ENCODE measurements around the gene CD99L2.

CD99L2 gene

DNA sequence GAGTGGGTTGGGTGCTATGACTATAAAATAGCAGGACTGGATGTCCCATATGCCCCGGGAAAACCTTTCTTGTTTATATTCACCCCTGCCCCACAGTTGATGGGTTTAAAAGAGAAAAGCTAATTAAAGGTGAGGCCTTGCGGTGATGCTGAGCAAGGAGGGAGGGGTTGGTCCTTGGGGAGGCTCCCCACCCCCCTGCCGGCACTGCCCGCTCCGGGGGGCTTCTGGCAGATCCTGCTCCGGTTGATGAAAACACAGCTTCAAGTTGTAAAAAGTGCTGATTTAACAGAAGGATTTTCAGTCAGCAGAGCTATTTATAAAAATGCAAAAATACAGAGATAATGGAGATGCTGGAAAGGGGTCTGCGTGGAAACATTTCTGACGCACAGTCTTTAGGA is 136.7 kb downstream of the CD99L2 start:
- no peak for DNase-seq

- DNase-seq: no peak
These were observed 137.2 kb downstream of the CD99L2 start for GRCh38 chrX:150761176-150761818.

GRCh38 chrX:150759568-150760416 is 138.7 kb downstream of the CD99L2 start:
- DNase-seq: no peak

DNA sequence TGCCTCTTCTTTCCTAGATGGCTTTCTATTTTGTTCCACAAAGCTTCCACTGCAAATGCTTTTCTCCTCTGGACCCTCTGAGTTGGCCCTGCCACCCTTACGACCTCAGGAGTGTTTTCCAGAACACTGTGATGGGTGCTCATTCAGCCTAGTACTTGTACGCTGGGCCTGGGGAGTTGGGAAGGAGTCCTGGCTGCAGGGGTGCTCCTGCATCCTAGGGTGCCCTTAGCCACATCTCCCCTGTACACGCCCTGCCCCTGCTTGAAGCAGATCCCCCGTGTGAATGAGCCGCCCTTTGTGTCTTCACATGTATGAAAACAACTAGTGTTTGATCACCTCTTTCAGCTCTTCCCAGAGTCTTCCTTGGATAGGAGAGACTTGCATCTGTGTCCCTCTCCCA is 141.1 kb downstream of the CD99L2 start:
- no peak for DNase-seq

DNA sequence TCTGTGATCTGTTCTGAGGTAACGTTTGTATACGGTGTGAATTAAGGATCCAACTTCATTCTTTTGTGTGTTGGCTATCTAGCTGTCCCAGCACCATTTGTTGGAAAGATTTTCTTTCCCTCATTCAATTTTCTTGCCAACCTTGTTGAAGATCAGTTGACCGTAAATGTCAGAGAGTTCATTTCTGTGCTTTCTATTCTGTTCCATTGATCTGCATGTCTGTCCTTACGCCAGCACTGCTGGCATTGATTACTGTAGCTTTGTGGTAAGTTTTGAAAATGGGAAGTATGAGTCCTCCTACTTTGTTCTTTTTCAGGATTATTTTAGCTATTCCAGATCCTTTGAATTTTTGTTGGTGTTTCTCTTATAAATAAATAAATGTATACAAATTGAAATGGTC is 144.5 kb downstream of the CD99L2 start:
- no peak for DNase-seq

DNA sequence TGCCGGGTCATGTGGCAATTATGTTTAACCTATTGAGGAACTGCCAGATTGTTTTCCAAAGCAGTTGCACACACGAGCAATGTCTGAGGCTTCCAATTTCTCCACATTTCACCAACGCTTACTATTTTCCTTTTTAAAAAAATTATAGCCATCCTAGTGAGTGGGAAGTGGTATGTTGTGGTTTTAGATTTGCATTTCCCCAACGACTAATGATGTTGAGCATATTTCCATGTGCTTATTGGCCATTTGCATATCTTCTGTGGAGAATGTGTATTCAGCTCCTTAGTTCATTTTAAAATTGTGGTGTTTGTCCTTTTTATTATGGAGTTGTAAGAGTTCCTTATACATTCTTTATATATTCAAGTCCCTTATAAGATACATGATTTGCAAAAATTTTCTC is 145.1 kb downstream of the CD99L2 start:
- no peak for DNase-seq

- no peak for DNase-seq
These were observed 146.3 kb downstream of the CD99L2 start for GRCh38 chrX:150752124-150752523.

GRCh38 chrX:150736475-150736874 is 162.0 kb downstream of the CD99L2 start:
- DNase-seq: no peak

DNA sequence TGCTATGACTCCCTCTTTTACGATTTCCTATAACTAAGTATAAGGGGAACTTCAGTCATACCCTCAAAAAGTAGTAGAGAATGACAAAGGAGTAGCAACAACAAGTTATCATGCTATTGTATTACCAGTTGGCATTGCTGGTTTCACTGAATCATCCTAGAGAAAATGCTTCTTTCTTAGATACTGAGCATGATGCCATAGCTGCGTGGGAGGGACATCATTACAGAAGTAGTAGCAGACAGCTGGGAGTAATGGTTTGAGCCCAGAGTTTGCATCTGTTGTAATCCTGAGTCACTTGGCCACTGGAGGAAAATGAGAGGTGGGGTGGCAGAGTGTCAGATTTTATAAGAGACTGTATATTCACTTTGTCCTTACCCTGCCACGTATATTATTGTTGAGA is 166.7 kb downstream of the CD99L2 start:
- DNase-seq: no peak

- no peak for DNase-seq
These were observed 167.7 kb downstream of the CD99L2 start for GRCh38 chrX:150730719-150731118.

DNA sequence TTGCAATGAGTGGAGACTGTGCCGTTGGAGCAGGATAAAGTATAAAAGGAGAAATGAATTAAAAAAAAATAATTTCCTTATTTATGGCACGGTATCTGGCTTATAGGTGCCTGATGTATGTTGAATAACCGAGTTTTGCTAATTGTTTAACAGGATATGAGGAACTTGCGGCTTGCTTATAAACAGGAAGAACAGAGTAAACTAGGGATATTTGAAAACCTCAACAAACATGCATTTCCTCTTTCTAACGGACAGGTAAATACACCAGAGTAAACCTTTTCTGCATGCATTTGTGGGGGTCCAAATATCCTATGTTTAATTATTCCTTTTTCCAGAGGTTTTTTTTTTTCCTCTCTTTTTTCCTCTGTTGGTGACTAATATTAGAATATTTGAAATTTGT is 168.5 kb downstream of the CD99L2 start:
- no peak for DNase-seq

DNA sequence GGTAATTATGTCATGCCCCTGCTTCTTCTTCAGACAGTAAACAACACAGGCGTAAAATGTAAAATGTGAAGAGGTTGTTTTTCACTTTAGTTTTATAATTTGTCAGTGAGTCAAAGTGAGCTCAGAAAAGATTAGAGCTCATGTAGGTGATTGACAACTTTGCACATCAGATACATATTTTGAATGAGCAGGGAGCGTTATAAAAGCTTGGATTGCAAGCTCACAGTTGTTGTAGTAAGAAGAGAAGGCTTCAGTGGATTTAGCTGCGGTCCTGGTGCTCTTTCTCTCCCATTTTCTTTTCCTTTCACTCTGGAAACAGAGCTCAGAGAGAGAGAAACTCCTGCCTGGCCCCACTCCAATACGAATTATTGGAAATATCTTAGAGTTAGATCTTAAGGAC is 178.8 kb downstream of the CD99L2 start:
- no peak for DNase-seq

Data from NCI-H1105 treated with DMSO at 0.1 percent for 48 hours (cell line).